OCI-LY3 (cell line): ENCODE data around the gene SYCP2L.

ENCODE experiments used
- H2AFZ ChIP-seq: fragments of 200-600, 300-600 bp; shearing (Covaris generic); 2 replicates; pipeline ENCODE4 v1.6.0; 2014; ENCODE audit warnings: antibody characterized with exemption, low read depth, low read length
- H3K27ac ChIP-seq: fragments of 200-600, 300-600 bp; sonication (generic); 2 replicates; pipeline ENCODE4 v1.5.1; 2014; ENCODE audit warnings: mild to moderate bottlenecking, low read length, moderate library complexity, mixed read lengths
- H3K27me3 ChIP-seq: fragments of 200-600, 300-600 bp; sonication (generic); 2 replicates; pipeline ENCODE4 v1.6.1; 2014; ENCODE audit warnings: low read depth, low read length, mixed read lengths
- H3K36me3 ChIP-seq: fragments of 200-600, 300-600 bp; sonication (generic); replicated peaks from 2 replicates; pipeline ENCODE3; 2014; ENCODE audit warnings: low read depth, low read length, mixed read lengths
- H3K4me1 ChIP-seq: fragments of 300-600, 200-600 bp; sonication (generic); 2 replicates; pipeline ENCODE4 v1.6.1; 2014; ENCODE audit warnings: low read length, mixed read lengths
- H3K4me2 ChIP-seq: fragments of 200-600, 300-600 bp; sonication (generic); 2 replicates; pipeline ENCODE4 v1.6.1; 2014; ENCODE audit warnings: low read length, mixed read lengths
- H3K4me3 ChIP-seq: fragments of 300-600, 200-600 bp; sonication (generic); 2 replicates; pipeline ENCODE4 v1.5.1; 2014; ENCODE audit warnings: antibody characterized with exemption, mild to moderate bottlenecking, low read length, moderate library complexity
- H3K79me2 ChIP-seq: fragments of 300-600, 200-600 bp; shearing (Covaris generic); 2 replicates; pipeline ENCODE4 v1.6.1; 2014; ENCODE audit warnings: mild to moderate bottlenecking, low read length, mixed read lengths
- H3K9ac ChIP-seq: fragments of 300-600, 200-600 bp; shearing (Covaris generic); 2 replicates; pipeline ENCODE4 v1.6.0; 2014; ENCODE audit warnings: mild to moderate bottlenecking, low read length, moderate library complexity
- H3K9me3 ChIP-seq: fragments of 200-600, 300-600 bp; shearing (Covaris generic); 2 replicates; pipeline ENCODE4 v1.6.1; 2014; ENCODE audit warnings: low read length, mixed read lengths; ENCODE audit not compliant: insufficient read depth
- H4K20me1 ChIP-seq: fragments of 200-600, 300-600 bp; sonication (generic); 2 replicates; pipeline ENCODE4 v1.6.1; 2016; ENCODE audit warnings: low read length, mixed read lengths; ENCODE audit not compliant: insufficient read depth
- CTCF ChIP-seq: fragments of 200-600, 300-600 bp; sonication (generic); IDR thresholded peaks from 2 replicates; pipeline ENCODE4 v1.5.1; 2014; ENCODE audit warnings: antibody characterized with exemption, low read length, low read depth
- EZH2phosphoT487 ChIP-seq: fragments of 200-600 bp; shearing (Covaris generic); IDR thresholded peaks from 2 replicates; pipeline ENCODE4 v1.6.1; 2018; ENCODE audit warnings: antibody characterized with exemption, mixed run types, low read depth

Gene SYCP2L

GRCh38 chr6:11016452-11016851 is 129.6 kb downstream of the SYCP2L start:
- Histone ChIP-seq H3K27ac (no peak overlapping the region), H2AFZ (no peak overlapping the region), H3K4me3 (no peak overlapping the region), H4K20me1 (no peaks in the 10 kb centered on the region), H3K4me1 (peaks cover 4% of the 10 kb centered on the region), H3K9me3 (no peaks in the 10 kb centered on the region), H3K9ac (no peak overlapping the region), H3K4me2 (no peak overlapping the region), H3K79me2 (no peaks in the 10 kb centered on the region), H3K27me3 (no peaks in the 10 kb centered on the region), H3K36me3 (no peaks in the 10 kb centered on the region)
- TF ChIP-seq EZH2phosphoT487, result no peak

GRCh38 chr6:11017090-11017489 is 130.2 kb downstream of the SYCP2L start:
- TF ChIP-seq EZH2phosphoT487, result no peak
- no peak for TF ChIP-seq CTCF
- no peaks in the 10 kb centered on the region for H3K36me3 ChIP-seq
- H3K9ac ChIP-seq, result no peak overlapping the region
- H3K4me2 ChIP-seq, result no peak overlapping the region
- H3K79me2 ChIP-seq, result no peaks in the 10 kb centered on the region
- no peak overlapping the region for H3K4me3 ChIP-seq
- no peak overlapping the region for H2AFZ ChIP-seq
- H3K4me1 ChIP-seq, result peaks cover 8% of the 10 kb centered on the region
- no peaks in the 10 kb centered on the region for H4K20me1 ChIP-seq
- H3K27ac ChIP-seq, result no peak overlapping the region
- no peaks in the 10 kb centered on the region for H3K9me3 ChIP-seq
- H3K27me3 ChIP-seq, result 0 out of 2 replicates have a peak, but pooled peaks cover under 1% of the 10 kb centered on the region

- H3K79me2 ChIP-seq, result no peaks in the 10 kb centered on the region
- TF ChIP-seq CTCF (no peak), EZH2phosphoT487 (no peak)
- H3K27me3 ChIP-seq, result 0 out of 2 replicates have a peak, but pooled peaks cover 2% of the 10 kb centered on the region
- H2AFZ ChIP-seq, result no peak overlapping the region
- no peak overlapping the region for H3K4me3 ChIP-seq
- H3K4me2 ChIP-seq, result no peak overlapping the region
- peaks cover 8% of the 10 kb centered on the region for H3K4me1 ChIP-seq
- H3K27ac ChIP-seq, result no peak overlapping the region
- no peaks in the 10 kb centered on the region for H4K20me1 ChIP-seq
- H3K9me3 ChIP-seq, result no peaks in the 10 kb centered on the region
- H3K36me3 ChIP-seq, result no peaks in the 10 kb centered on the region
- H3K9ac ChIP-seq, result no peak overlapping the region
These were observed 131.4 kb downstream of the SYCP2L start for GRCh38 chr6:11018225-11018624.

- Histone ChIP-seq H3K4me1 (peaks cover 11% of the 10 kb centered on the region), H3K9me3 (no peaks in the 10 kb centered on the region), H3K27me3 (peaks cover 11% of the 10 kb centered on the region; the same call in 1 of the 2 replicates), H3K4me3 (no peak overlapping the region), H4K20me1 (no peaks in the 10 kb centered on the region), H3K79me2 (no peaks in the 10 kb centered on the region), H2AFZ (no peak overlapping the region), H3K36me3 (no peaks in the 10 kb centered on the region), H3K9ac (no peak overlapping the region), H3K27ac (no peak overlapping the region), H3K4me2 (no peak overlapping the region)
- no peak for TF ChIP-seq CTCF
- TF ChIP-seq EZH2phosphoT487, result no peak
These were observed 134.2 kb downstream of the SYCP2L start for GRCh38 chr6:11021003-11021402.

- TF ChIP-seq CTCF (no peak), EZH2phosphoT487 (no peak)
- H3K9me3 ChIP-seq, result no peaks in the 10 kb centered on the region
- no peaks in the 10 kb centered on the region for H3K36me3 ChIP-seq
- H3K9ac ChIP-seq, result no peak overlapping the region
- H4K20me1 ChIP-seq, result no peaks in the 10 kb centered on the region
- H3K27me3 ChIP-seq, result peaks cover 11% of the 10 kb centered on the region; the same call in 1 of the 2 replicates
- no peak overlapping the region for H2AFZ ChIP-seq
- no peak overlapping the region for H3K27ac ChIP-seq
- peak overlapping the region; percentile 26 for H3K4me2 ChIP-seq
- H3K79me2 ChIP-seq, result no peaks in the 10 kb centered on the region
- H3K4me1 ChIP-seq, result peaks cover 16% of the 10 kb centered on the region
- no peak overlapping the region for H3K4me3 ChIP-seq
These were observed 134.9 kb downstream of the SYCP2L start for GRCh38 chr6:11021714-11022113.
